ENCODE results near the gene C1orf53.
"Not testable (repeated sequence)": the region's sequence is repeated elsewhere in the genome, so short reads cannot be mapped to it uniquely, and the experiment has no call there.

Gene C1orf53

DNA sequence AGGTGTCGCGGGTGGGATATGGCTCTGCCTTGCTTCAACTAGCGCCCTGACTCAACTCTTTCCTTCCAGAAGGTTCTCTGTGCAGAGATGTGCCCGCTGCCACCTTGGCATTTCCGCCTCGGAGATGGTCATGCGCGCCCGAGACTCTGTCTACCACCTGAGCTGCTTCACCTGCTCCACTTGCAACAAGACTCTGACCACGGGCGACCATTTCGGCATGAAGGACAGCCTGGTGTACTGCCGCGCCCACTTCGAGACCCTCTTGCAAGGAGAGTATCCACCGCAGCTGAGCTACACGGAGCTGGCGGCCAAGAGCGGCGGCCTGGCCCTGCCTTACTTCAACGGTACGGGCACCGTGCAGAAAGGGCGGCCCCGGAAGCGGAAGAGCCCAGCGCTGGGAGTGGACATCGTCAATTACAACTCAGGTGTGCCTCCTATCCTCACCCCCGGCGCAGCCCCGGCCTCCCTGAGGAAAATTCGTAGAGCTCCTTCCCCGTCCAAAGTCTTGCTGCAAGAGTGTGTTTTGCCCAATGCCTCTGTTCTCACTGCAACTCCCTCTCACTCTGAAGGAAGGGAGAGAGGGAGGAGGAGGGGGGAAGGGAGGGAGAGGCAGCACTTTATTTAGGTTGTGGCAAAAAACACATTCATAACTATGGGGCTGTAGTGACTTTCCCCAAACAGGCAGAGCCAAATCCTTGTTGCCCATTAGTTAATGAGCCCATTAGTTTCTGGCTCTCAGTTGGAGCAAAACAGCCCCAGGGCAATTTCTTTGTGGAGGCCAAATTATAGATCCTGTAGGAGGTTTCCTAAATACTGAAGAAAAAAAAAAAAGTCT lies 19.0 kb downstream of the C1orf53 start:
- no peak for DNase-seq (ENCODE audit: low read depth in 2 of 2)

- DNase-seq (ENCODE audit: low read depth in 2 of 2), result no peak
Observed at GRCh38 chr1:197922070-197922390, 19.6 kb downstream of the C1orf53 start.

GRCh38 chr1:197923038-197923437 lies 20.6 kb downstream of the C1orf53 start:
- DNase-seq (ENCODE audit: low read depth in 2 of 2), result no peak

GRCh38 chr1:197924516-197925123 lies 22.2 kb downstream of the C1orf53 start:
- DNase-seq (ENCODE audit: low read depth in 2 of 2), result no peak

DNA sequence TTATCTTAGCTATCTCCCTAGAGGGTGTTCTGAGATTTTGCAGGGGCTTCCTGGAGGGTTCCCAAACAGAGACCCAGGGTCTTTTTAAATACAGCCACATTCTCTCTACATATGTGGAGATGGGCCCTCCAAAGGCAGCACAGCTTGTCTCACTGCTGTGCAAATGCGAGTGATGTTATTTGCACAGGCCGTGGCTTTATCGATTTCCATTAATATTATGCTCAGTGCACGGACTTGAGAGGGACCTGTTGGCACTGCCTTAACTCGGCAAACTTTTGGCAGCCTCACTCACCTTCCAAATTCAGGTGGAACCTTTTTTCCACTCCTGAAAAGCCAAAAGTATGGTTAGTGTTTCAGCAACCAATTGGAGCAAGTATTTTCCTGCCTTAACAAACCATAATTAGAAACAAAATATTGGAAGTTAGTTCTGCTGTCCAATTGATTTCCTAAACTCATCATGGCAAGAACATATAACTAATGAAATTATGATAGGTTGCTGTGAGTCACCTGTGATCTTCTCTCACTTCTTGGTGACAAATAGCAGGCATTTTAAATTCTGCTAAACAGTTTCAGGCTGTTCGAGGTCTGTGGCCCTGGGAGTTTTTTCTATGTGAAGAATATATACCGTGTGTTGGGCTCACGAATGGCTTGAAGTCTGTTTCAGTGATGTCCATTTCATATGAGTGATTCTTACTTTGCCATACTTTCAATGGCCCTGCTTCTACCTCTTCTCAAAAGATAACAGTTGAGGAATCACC lies 25.7 kb downstream of the C1orf53 start:
- no peak for DNase-seq (ENCODE audit: low read depth in 2 of 2)

- DNase-seq (ENCODE audit: low read depth in 2 of 2), result peak in 1 of 2 donors; percentile 36
Observed at GRCh38 chr1:197928849-197929336, 26.5 kb downstream of the C1orf53 start.

GRCh38 chr1:197933016-197933415 lies 30.6 kb downstream of the C1orf53 start:
- no peak for DNase-seq (ENCODE audit: low read depth in 2 of 2)

DNA sequence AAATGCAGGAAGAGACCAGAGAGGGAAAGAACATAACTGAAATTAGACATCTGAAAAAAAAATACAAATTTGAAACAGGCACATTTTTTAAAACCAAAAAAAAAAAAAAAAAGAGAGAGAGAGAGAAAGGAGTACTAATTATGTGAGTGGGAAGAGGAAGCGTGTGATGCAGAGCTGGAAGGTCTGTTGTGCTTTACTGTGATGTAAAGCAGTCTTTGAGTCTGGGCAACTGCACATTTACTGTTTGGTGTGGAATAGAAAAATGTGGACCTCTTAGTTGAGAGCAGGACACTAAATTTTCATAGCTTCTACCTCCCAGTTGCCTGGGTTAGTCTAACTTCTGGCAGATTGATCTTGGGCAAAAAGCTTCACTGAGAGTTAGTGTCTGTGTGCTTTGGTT lies 31.2 kb downstream of the C1orf53 start:
- DNase-seq (ENCODE audit: low read depth in 2 of 2), result no peak

DNA sequence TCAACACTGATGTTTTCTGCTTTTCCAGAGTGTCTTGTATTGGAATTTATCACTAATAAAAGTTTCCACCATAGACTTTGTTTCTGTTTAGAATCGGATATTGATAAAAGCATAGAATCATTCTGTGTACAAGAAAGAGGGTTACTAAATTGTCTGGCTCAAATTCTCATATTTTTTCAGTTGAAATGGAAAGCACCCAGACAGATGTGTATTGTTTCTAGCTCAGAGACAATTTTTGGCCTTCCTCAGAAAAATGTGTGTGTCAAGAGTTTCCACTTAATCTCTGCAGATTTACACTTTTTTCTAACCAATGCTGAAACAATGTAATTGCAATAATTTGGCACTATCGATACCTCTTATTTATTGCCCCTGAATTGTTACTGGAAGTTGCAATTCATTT lies 35.0 kb downstream of the C1orf53 start:
- no peak for DNase-seq (ENCODE audit: low read depth in 2 of 2)

DNA sequence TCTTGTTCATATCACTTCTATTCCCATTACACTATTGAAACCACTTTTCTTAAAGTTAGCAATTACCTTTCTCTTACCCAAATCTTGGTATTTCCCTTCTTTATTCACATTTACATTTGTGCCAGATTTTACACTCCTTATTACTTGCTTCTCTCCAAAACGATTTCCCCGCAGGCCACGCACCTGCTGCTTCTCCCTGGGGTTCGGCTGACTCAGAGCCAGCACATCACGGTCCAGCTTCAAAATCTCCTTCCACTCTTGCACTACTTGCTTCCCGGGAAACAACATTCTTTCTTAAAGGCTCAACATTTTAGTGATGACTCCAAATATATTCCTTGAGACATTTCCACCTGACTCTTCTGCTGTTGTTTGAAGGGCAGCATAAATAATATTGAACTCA lies 35.5 kb downstream of the C1orf53 start:
- no peak for DNase-seq (ENCODE audit: low read depth in 2 of 2)

GRCh38 chr1:197939159-197939980 lies 36.9 kb downstream of the C1orf53 start:
- DNase-seq (ENCODE audit: low read depth in 2 of 2), result not testable (repeated sequence)

GRCh38 chr1:197942042-197942441 lies 39.6 kb downstream of the C1orf53 start:
- DNase-seq (ENCODE audit: low read depth in 2 of 2), result no peak

DNA sequence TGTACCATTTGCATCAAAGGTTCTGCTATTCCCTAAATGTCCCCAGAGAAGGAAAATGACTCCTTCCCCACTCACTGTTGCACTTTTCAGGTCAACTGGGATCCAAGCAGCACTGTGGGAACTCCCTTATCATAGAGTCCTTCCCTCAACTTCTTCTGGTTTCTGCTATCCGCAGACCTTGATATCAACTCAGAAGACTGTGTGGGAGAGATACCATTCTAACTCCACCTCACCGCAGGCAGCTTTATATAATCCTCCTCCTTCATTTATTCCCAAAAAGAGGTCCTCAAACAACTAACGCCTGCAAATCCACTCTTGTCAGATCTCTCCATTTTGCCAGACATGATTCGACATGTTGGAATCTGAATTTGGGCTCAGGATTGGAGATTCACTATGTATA lies 42.1 kb downstream of the C1orf53 start:
- DNase-seq (ENCODE audit: low read depth in 2 of 2), result no peak

DNA sequence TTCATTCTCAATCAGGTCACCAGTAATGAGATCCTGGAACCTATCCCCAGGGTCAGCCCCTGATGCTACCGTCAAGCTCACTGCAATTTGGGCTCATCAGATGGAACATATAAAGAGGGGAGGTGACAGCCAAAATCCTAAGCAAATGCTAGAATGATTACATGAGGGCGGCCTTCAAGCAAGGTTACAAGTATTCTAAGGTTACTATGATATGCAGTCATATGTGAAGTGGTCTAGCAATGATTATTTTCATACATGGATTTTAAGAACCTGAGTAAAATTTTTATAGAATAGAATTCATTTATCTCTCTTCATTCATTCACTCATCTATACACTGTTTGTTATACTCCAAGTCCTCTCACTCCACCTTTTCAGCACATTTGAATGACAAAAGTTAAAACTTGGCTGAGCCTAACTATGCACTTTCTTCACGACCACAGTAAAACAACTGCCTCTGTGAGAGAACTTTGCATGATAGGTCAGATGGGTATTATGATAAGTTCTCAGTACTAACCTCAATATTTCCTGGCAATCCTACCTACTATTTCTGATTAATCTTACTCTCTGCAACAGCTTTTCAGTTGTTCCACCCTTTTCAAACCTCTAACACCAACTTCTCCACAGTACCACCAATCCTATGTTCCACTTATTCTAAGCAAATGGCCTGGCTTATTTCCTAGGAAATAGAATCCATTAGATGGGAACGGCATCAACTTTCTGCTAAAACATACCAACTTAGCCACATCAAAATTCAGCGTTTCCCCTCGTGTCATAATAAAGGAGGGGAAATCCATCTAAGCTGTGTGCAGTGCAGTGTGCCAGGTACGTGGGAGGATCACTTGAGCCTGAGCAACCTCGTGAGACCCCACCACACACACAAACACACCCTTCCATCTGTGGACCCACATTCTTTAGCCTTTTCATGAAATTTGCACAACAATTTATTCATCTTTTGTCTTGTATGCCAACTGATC lies 46.8 kb downstream of the C1orf53 start:
- peak; percentile 8 to 32 for DNase-seq (ENCODE audit: low read depth in 2 of 2)

- DNase-seq (ENCODE audit: low read depth in 2 of 2), result no peak
Observed at GRCh38 chr1:197951089-197951488, 48.7 kb downstream of the C1orf53 start.

DNA sequence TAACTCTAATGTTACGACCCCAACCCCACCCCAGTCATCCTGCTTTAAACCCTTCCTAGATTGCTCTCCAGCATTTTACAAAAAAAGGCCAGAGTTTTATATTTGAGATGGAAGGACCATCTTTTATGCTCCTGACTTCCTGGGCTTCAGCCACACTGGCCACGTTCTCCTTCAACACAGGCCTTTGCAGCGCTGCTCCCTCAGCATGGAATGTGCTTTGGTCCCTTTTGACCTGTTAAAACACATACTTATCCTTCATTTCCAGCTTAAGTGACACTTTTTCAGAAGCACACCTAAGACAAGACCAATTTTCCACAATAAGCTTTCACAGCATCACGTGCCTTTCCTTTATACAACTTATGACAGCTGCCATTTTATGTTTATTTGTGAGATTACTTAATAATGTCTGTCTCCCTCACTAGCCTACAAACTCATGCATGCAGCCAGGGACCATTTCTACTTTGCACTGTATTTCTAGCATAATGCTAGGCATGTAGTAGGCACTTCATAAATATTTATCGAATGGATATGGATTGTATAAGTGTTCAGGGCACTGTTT lies 49.3 kb downstream of the C1orf53 start:
- no peak for DNase-seq (ENCODE audit: low read depth in 2 of 2)

DNA sequence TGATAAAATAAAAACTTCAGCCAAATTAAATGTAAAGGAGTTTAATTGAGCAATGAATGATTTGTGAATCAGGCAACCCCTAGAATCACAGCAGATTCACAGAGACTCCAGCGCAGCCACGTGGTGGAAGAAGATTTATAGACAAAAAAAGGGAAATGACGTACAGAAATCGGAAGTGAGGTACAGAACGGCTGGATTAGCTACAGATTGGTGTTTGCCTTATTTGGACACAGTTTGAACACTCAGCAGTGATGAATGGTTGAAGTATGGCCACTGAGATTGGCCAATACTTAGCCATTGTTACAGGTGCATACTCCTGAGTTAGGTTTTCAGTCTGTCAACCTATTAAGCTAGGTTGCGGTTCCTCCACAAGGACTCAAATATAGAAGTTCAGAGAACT lies 51.0 kb downstream of the C1orf53 start:
- not testable (repeated sequence) for DNase-seq (ENCODE audit: low read depth in 2 of 2)

- DNase-seq (ENCODE audit: low read depth in 2 of 2), result no peak
Observed at GRCh38 chr1:197954718-197955418, 52.4 kb downstream of the C1orf53 start.
